Tibial artery (tissue), 4 donors: Measurements from ENCODE around the gene NFAT5.

Experiments used
- DNase-seq, 2 donors: peaks; one replicate each; pipeline ENCODE4 v3.0.0-alpha.2; 2019
- H3K27ac ChIP-seq, 2 donors: fragments of 200-600 bp; sonication (generic) in 1 of 2; 1 replicate in 1 of 2; 2 replicates in 1 of 2; pipeline ENCODE4 v1.5.1; 2018 to 2019; ENCODE audit warnings: mild to moderate bottlenecking in 1 of 2
- H3K27me3 ChIP-seq, 2 donors: fragments of 200-600 bp; sonication (generic) in 1 of 2; one replicate each; pipeline versions ENCODE4 v1.5.1 to v1.6.0; 2016 to 2019
- H3K36me3 ChIP-seq, 3 donors: fragments of 200-600 bp; sonication (generic) in 2 of 3; one replicate each; pipeline ENCODE4 v1.5.1; 2016 to 2019; ENCODE audit warnings: mild to moderate bottlenecking in 2 of 3
- H3K4me1 ChIP-seq, 4 donors: fragments of 200-600 bp; sonication (generic) in 2 of 4; 1 replicate in 3 of 4; 2 replicates in 1 of 4; pipeline ENCODE4 v1.5.1; 2016 to 2019
- H3K4me3 ChIP-seq, 2 donors: fragments of 200-600 bp; sonication (generic) in 1 of 2; 1 replicate in 1 of 2; 2 replicates in 1 of 2; pipeline ENCODE4 v1.5.1; 2018 to 2019; ENCODE audit warnings: mild to moderate bottlenecking in 2 of 2
- H3K9me3 ChIP-seq, 3 donors: fragments of 200-600 bp; sonication (generic) in 1 of 3; one replicate each; pipeline ENCODE4 v1.5.1; 2016 to 2019
- CTCF ChIP-seq, 2 experiments: fragments of 200-600 bp in 1 of 2; fragments of 450-650 bp in 1 of 2; IDR thresholded peaks; one replicate each; pipeline ENCODE4 v1.5.1; 2017 to 2019; ENCODE audit warnings: antibody characterized with exemption in 2 of 2, mild to moderate bottlenecking in 1 of 2, moderate library complexity in 1 of 2
- intact Hi-C: fragments of 100-400 bp; cut with DNase I; formaldehyde crosslinking; loops from one replicate; pipeline ENCODE4 v1.15.0; 2023; ENCODE audit warnings: low total_unique reads

Gene NFAT5

GRCh38 chr16:69601250-69601649, 35.5 kb downstream of the NFAT5 start:
- Histone ChIP-seq H3K27me3 (no peaks in the 10 kb centered on the region), H3K9me3 (no peaks in the 10 kb centered on the region), H3K27ac (no peak overlapping the region), H3K4me1 (peaks cover 0 to 14% (median 3%) of the 10 kb centered on the region in 4 donors), H3K4me3 (no peak overlapping the region), H3K36me3 (no peaks in the 10 kb centered on the region)
- TF ChIP-seq CTCF (IDR thresholded peaks at IDR 0.05), result no peak
- intact Hi-C loops, result no loop called here
- no peak for DNase-seq

GRCh38 chr16:69606985-69607384, 41.2 kb downstream of the NFAT5 start:
- Histone ChIP-seq H3K4me1 (peaks cover 0 to 34% (median 15%) of the 10 kb centered on the region in 4 donors), H3K36me3 (peaks cover 0 to 7% (median 0%) of the 10 kb centered on the region in 3 donors), H3K27me3 (no peaks in the 10 kb centered on the region), H3K4me3 (no peak overlapping the region), H3K9me3 (no peaks in the 10 kb centered on the region), H3K27ac (no peak overlapping the region)
- DNase-seq, result no peak
- intact Hi-C loops, result no loop called here
- no peak for TF ChIP-seq CTCF (IDR thresholded peaks at IDR 0.05)

- Histone ChIP-seq H3K4me3 (no peak overlapping the region), H3K27ac (no peak overlapping the region), H3K27me3 (no peaks in the 10 kb centered on the region), H3K9me3 (no peaks in the 10 kb centered on the region), H3K4me1 (peaks cover 0 to 41% (median 19%) of the 10 kb centered on the region in 4 donors), H3K36me3 (peaks cover 0 to 7% (median 0%) of the 10 kb centered on the region in 3 donors)
- DNase-seq, result no peak
- TF ChIP-seq CTCF (IDR thresholded peaks at IDR 0.05), result no peak
- intact Hi-C loops, result no loop called here
Measured at GRCh38 chr16:69607674-69608073, 41.9 kb downstream of the NFAT5 start.

- H3K4me3 ChIP-seq, result no peak overlapping the region
- intact Hi-C loops, result no loop called here
- no peaks in the 10 kb centered on the region for H3K9me3 ChIP-seq
- DNase-seq, result no peak
- H3K27ac ChIP-seq, result peak overlapping the region in 1 of 2 donors; percentile 16
- peaks cover 0 to 56% (median 29%) of the 10 kb centered on the region in 4 donors for H3K4me1 ChIP-seq
- no peaks in the 10 kb centered on the region for H3K27me3 ChIP-seq
- TF ChIP-seq CTCF (IDR thresholded peaks at IDR 0.05), result no peak
- peaks cover 0 to 7% (median 0%) of the 10 kb centered on the region in 3 donors for H3K36me3 ChIP-seq
Measured at GRCh38 chr16:69610356-69610755, 44.6 kb downstream of the NFAT5 start.

- Histone ChIP-seq H3K4me3 (no peak overlapping the region), H3K4me1 (peaks cover 0 to 60% (median 30%) of the 10 kb centered on the region in 4 donors), H3K27ac (peak overlapping the region in 1 of 2 donors; percentile 16), H3K27me3 (no peaks in the 10 kb centered on the region), H3K36me3 (peaks cover 0 to 7% (median 0%) of the 10 kb centered on the region in 3 donors), H3K9me3 (no peaks in the 10 kb centered on the region)
- no peak for DNase-seq
- intact Hi-C loops, result no loop called here
- no peak for TF ChIP-seq CTCF (IDR thresholded peaks at IDR 0.05)
Measured at GRCh38 chr16:69611103-69611640, 45.4 kb downstream of the NFAT5 start.
